Cardiac fibroblast (primary cell): ENCODE results near the gene SPATS2L.
A peak's percentile ranks its signal among the peaks of the same experiment; 100 is the strongest.

Source experiments
- DNase-seq, 2 donors: peaks; one replicate each; pipeline versions ENCODE4 v3.0.0 to v3.0.0-alpha.2; 2010; ENCODE audit warnings: low read depth in 2 of 2
- H3K4me3 ChIP-seq, 2 donors: replicated peaks in 1 of 2; 1 replicate in 1 of 2; 2 replicates in 1 of 2; pipeline ENCODE4 v1.5.1; 2011; ENCODE audit warnings: low read depth in 2 of 2, low read length in 2 of 2, mild to moderate bottlenecking in 2 of 2, moderate library complexity in 1 of 2
- TF ChIP-seq, protein P1 (sequence below): IDR thresholded peaks from one replicate; pipeline ENCODE4 v1.5.1; 2011; ENCODE audit warnings: low read depth, mild to moderate bottlenecking, low read length, inconsistent platforms

Gene SPATS2L

GRCh38 chr2:200383380-200384110, 77.1 kb downstream of the SPATS2L start:
- peak overlapping the region in 1 of 2 donors; percentile 13 for H3K4me3 ChIP-seq
- TF ChIP-seq, protein P1, sequence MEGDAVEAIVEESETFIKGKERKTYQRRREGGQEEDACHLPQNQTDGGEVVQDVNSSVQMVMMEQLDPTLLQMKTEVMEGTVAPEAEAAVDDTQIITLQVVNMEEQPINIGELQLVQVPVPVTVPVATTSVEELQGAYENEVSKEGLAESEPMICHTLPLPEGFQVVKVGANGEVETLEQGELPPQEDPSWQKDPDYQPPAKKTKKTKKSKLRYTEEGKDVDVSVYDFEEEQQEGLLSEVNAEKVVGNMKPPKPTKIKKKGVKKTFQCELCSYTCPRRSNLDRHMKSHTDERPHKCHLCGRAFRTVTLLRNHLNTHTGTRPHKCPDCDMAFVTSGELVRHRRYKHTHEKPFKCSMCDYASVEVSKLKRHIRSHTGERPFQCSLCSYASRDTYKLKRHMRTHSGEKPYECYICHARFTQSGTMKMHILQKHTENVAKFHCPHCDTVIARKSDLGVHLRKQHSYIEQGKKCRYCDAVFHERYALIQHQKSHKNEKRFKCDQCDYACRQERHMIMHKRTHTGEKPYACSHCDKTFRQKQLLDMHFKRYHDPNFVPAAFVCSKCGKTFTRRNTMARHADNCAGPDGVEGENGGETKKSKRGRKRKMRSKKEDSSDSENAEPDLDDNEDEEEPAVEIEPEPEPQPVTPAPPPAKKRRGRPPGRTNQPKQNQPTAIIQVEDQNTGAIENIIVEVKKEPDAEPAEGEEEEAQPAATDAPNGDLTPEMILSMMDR = no peak
- DNase-seq = peak; percentile 74 to 81

GRCh38 chr2:200385063-200385635, 78.7 kb downstream of the SPATS2L start:
- no peak for DNase-seq
- TF ChIP-seq, protein P1 = no peak
- no peak overlapping the region for H3K4me3 ChIP-seq

GRCh38 chr2:200393191-200393590, 86.7 kb downstream of the SPATS2L start:
- TF ChIP-seq, protein P1 = no peak
- H3K4me3 ChIP-seq = no peak overlapping the region
- no peak for DNase-seq

GRCh38 chr2:200394045-200394444, 87.6 kb downstream of the SPATS2L start:
- H3K4me3 ChIP-seq = no peak overlapping the region
- TF ChIP-seq, protein P1 = no peak
- no peak for DNase-seq

DNA sequence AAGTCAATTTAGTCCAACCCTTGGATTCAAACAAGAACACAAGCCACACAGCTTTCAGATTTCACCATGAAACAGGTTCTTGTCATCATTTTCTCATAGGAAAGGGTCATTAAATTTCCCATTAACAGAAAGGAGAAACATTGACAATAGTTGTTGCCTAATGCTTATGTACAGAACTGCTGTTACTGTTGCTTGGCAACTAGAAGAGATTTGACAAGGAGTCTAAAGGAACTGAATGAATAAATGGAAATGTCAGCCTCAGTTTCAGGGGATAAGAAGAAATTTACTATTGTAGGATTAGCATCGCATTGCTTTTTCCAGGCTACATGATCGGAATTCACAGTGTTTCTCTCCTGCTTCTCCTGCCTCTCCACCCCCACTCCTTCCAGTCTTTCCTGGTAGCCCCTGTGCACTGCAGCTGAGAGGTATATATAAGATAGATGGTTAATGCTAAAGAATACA, 90.3 kb downstream of the SPATS2L start:
- peak; percentile 61 to 77 for DNase-seq
- TF ChIP-seq, protein P1 = no peak
- no peak overlapping the region for H3K4me3 ChIP-seq

- TF ChIP-seq, protein P1 = no peak
- peak in 1 of 2 donors; percentile 36 for DNase-seq
- H3K4me3 ChIP-seq = no peak overlapping the region
These were observed 91.3 kb downstream of the SPATS2L start for GRCh38 chr2:200397785-200398184.

- no peak overlapping the region for H3K4me3 ChIP-seq
- TF ChIP-seq, protein P1 = no peak
- DNase-seq = peak in 1 of 2 donors; percentile 93
These were observed 92.6 kb downstream of the SPATS2L start for GRCh38 chr2:200399046-200399445.
